ENCODE data around the gene ROCK2.

DNA sequence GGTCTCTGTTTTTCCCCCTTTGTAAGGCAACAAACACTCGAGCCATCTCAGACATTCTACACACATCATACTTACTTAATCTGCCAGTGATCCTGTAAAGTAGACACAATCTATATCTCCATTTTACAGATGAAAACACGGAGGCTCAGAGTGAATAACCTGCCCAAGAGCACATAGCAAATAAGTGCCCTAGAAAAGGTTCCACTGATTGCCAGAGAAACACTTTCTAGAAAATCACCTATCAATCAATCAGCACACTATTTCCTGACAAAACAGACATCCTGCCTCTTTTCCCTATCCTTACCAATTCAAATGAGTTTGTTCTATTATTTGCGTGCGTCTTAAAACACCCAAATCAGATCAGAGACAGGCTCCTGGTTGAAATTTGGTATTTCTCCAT, 165.2 kb downstream of the ROCK2 start:
- no peak for TF ChIP-seq CTCF (IDR thresholded peaks at IDR 0.05; ENCODE audit: low read depth, low read length)
- TF ChIP-seq POLR2A (IDR thresholded peaks at IDR 0.05; ENCODE audit: extremely low read depth, insufficient read length): no peak
